ENCODE measurements around the gene CXCL8.

DNA sequence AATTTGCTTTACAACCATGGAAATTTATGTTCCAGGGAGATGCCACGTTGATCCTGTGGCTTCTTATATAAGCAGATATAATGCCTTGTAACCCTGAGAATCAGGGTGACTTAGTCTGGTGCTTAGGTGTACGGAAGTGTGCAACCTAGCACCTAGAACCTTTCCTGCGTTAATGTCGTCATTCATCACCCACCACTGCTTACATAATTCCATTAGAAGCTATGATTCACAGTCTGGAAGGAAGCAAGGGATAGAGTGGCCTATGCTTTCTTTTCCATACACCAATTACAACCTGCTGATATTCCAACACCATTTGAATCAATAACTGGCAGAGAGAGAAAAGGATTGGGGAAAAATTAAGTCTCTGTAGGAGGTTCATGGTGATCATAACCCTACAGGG is 17.3 kb upstream of the CXCL8 start:
- TF ChIP-seq, protein P1, sequence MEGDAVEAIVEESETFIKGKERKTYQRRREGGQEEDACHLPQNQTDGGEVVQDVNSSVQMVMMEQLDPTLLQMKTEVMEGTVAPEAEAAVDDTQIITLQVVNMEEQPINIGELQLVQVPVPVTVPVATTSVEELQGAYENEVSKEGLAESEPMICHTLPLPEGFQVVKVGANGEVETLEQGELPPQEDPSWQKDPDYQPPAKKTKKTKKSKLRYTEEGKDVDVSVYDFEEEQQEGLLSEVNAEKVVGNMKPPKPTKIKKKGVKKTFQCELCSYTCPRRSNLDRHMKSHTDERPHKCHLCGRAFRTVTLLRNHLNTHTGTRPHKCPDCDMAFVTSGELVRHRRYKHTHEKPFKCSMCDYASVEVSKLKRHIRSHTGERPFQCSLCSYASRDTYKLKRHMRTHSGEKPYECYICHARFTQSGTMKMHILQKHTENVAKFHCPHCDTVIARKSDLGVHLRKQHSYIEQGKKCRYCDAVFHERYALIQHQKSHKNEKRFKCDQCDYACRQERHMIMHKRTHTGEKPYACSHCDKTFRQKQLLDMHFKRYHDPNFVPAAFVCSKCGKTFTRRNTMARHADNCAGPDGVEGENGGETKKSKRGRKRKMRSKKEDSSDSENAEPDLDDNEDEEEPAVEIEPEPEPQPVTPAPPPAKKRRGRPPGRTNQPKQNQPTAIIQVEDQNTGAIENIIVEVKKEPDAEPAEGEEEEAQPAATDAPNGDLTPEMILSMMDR (IDR thresholded peaks at IDR 0.05) = no peak
- TF ChIP-seq POLR2A (IDR thresholded peaks at IDR 0.05) = no peak
